Activated naive CD8-positive, alpha-beta T cell treated with anti-CD3 and anti-CD28 coated beads, Interleukin-2, amount 50 U/mL, for 24 hours (primary cell): Measurements from ENCODE around the gene KCTD19.

ENCODE experiments used
- ATAC-seq: fragments of 150-1000 bp; cut with Tn5 transposase; one replicate; pipeline ENCODE4 v1.10.0; 2021
- DNase-seq: peaks from one replicate; pipeline ENCODE4 v3.0.0; 2021
- H3K27ac Mint-ChIP-seq: one replicate; pipeline ENCODE4 v1.8.0; 2021; ENCODE audit warnings: mild to moderate bottlenecking, mixed read lengths
- H3K27me3 Mint-ChIP-seq: one replicate; pipeline ENCODE4 v1.8.0; 2021; ENCODE audit warnings: mixed read lengths
- H3K36me3 Mint-ChIP-seq: one replicate; pipeline ENCODE4 v1.8.0; 2021; ENCODE audit warnings: low read depth, mixed read lengths
- H3K4me1 Mint-ChIP-seq: one replicate; pipeline ENCODE4 v1.8.0; 2021; ENCODE audit warnings: mixed read lengths
- H3K4me3 Mint-ChIP-seq: one replicate; pipeline ENCODE4 v1.8.0; 2021; ENCODE audit warnings: mild to moderate bottlenecking, moderate library complexity, mixed read lengths
- H3K9me3 Mint-ChIP-seq: one replicate; pipeline ENCODE4 v1.8.0; 2021; ENCODE audit warnings: mixed read lengths

Gene KCTD19

GRCh38 chr16:67283039-67283825 lies 43.3 kb downstream of the KCTD19 start:
- Mint-ChIP-seq H3K27ac (no peak overlapping the region), H3K4me3 (no peak overlapping the region), H3K9me3 (no peaks in the 10 kb centered on the region), H3K4me1 (peaks cover 4% of the 10 kb centered on the region), H3K27me3 (no peaks in the 10 kb centered on the region), H3K36me3 (peaks cover 4% of the 10 kb centered on the region)
- ATAC-seq (no peak), DNase-seq (no peak)

GRCh38 chr16:67282447-67282805 lies 44.1 kb downstream of the KCTD19 start:
- peaks cover 9% of the 10 kb centered on the region for H3K4me1 Mint-ChIP-seq
- no peak overlapping the region for H3K4me3 Mint-ChIP-seq
- H3K36me3 Mint-ChIP-seq = peaks cover 5% of the 10 kb centered on the region
- ATAC-seq (no peak), DNase-seq (no peak)
- no peak overlapping the region for H3K27ac Mint-ChIP-seq
- H3K9me3 Mint-ChIP-seq = no peaks in the 10 kb centered on the region
- no peaks in the 10 kb centered on the region for H3K27me3 Mint-ChIP-seq

GRCh38 chr16:67281536-67282446 lies 44.8 kb downstream of the KCTD19 start:
- ATAC-seq (no peak), DNase-seq (no peak)
- H3K27ac Mint-ChIP-seq = no peak overlapping the region
- H3K27me3 Mint-ChIP-seq = no peaks in the 10 kb centered on the region
- no peak overlapping the region for H3K4me3 Mint-ChIP-seq
- peaks cover 15% of the 10 kb centered on the region for H3K4me1 Mint-ChIP-seq
- no peaks in the 10 kb centered on the region for H3K9me3 Mint-ChIP-seq
- peaks cover 9% of the 10 kb centered on the region for H3K36me3 Mint-ChIP-seq

- peaks cover 23% of the 10 kb centered on the region for H3K4me1 Mint-ChIP-seq
- H3K36me3 Mint-ChIP-seq = peaks cover 18% of the 10 kb centered on the region
- DNase-seq (no peak), ATAC-seq (no peak)
- H3K9me3 Mint-ChIP-seq = no peaks in the 10 kb centered on the region
- H3K27ac Mint-ChIP-seq = no peak overlapping the region
- H3K4me3 Mint-ChIP-seq = peak overlapping the region; percentile 56
- H3K27me3 Mint-ChIP-seq = no peaks in the 10 kb centered on the region
Observed at GRCh38 chr16:67280090-67281015, 46.2 kb downstream of the KCTD19 start.

- Mint-ChIP-seq H3K27me3 (no peaks in the 10 kb centered on the region), H3K36me3 (peaks cover 21% of the 10 kb centered on the region), H3K9me3 (no peaks in the 10 kb centered on the region), H3K27ac (peak within 1 kb of the TSS; percentile 90), H3K4me3 (peak within 1 kb of the TSS; percentile 86), H3K4me1 (peaks cover 24% of the 10 kb centered on the region)
- DNase-seq (peak; percentile 84), ATAC-seq (peak; percentile 91)
Observed at GRCh38 chr16:67279296-67280089, 47.0 kb downstream of the KCTD19 start, which contains the start of gene PLEKHG4. Gene PLEKHG4, plus strand, starts transcription at chr16:67279532. Its CDS starts 513 bp downstream, at chr16:67280045.

- Mint-ChIP-seq H3K4me3 (peak overlapping the region; percentile 86), H3K9me3 (no peaks in the 10 kb centered on the region), H3K27me3 (no peaks in the 10 kb centered on the region), H3K4me1 (peaks cover 24% of the 10 kb centered on the region), H3K27ac (peak overlapping the region; percentile 90), H3K36me3 (peaks cover 21% of the 10 kb centered on the region)
- ATAC-seq = peak; percentile 68
- peak; percentile 65 for DNase-seq
Observed at GRCh38 chr16:67278773-67279295, 47.7 kb downstream of the KCTD19 start.

DNA sequence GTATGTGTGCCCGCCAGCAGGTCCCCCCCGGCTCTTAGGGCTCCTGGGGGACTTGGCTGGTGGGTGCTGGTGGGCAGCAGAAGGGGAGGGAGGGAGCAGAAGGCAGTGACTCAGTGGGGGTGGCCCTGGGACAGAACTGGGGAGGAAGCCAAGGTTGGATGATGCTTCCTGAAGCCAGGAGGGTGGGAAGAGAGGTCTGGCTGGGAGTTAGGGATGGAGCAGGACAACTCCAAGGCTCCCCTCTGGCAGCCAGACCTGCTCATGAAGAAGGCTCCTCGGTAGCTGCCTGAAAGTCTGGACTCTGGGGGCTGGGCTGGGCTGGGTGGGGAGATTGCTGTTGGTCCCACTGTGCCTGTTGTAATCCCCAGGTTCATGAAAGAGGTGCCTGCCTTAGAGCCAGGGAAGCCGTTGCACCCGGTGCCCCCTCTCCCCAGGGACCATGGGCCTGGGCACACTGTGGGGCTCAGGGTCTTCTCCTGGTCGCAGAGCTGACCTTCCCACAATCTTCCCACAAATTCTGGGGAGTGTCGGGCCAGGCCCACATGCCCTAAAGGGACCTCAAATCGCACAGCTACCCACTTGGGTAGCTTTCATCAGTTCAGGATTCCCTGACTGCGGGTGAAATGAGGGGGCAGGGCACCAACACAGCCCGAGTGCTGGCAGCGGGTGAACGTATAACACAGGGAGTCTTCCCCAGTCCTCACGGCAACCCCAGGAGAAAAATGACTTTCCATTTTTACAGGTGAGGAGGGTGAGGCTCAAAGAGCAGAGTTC lies 48.4 kb downstream of the KCTD19 start:
- ATAC-seq (no peak), DNase-seq (peak; percentile 19)
- Mint-ChIP-seq H3K36me3 (peaks cover 19% of the 10 kb centered on the region), H3K27ac (peak overlapping the region; percentile 90), H3K27me3 (no peaks in the 10 kb centered on the region), H3K9me3 (no peaks in the 10 kb centered on the region), H3K4me1 (peaks cover 24% of the 10 kb centered on the region), H3K4me3 (peak overlapping the region; percentile 86)

- Mint-ChIP-seq H3K4me1 (peaks cover 24% of the 10 kb centered on the region), H3K4me3 (peak overlapping the region; percentile 86), H3K36me3 (peaks cover 17% of the 10 kb centered on the region), H3K27ac (peak overlapping the region; percentile 90), H3K27me3 (no peaks in the 10 kb centered on the region), H3K9me3 (no peaks in the 10 kb centered on the region)
- ATAC-seq (peak; percentile 35), DNase-seq (peak; percentile 52)
Observed at GRCh38 chr16:67277294-67277998, 49.1 kb downstream of the KCTD19 start.

- Mint-ChIP-seq H3K36me3 (peaks cover 17% of the 10 kb centered on the region), H3K4me3 (no peak overlapping the region), H3K9me3 (no peaks in the 10 kb centered on the region), H3K27me3 (no peaks in the 10 kb centered on the region), H3K27ac (no peak overlapping the region), H3K4me1 (peaks cover 24% of the 10 kb centered on the region)
- DNase-seq (no peak), ATAC-seq (no peak)
Observed at GRCh38 chr16:67275321-67275720, 51.2 kb downstream of the KCTD19 start.

DNA sequence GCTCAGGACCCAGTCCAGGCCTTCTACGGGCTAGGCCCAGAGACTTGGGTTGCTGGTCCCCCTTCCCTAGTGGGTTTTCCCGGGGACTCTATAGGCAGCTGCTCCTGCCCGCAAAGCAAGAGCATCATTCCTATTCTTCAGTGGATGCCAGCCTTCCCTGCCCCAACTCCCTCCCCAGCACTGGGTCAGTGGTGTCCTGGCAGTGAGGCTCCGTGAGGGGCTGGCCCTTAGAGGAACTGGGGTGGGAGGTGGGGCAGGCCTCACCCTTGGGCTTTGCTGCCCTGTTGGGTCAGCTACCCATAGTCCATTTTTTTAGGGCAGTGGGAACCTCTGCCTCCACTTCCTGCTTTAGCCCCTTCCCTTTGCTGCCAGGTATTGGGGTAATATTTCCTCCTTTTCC lies 55.1 kb downstream of the KCTD19 start:
- no peak for ATAC-seq
- Mint-ChIP-seq H3K27me3 (no peaks in the 10 kb centered on the region), H3K9me3 (no peaks in the 10 kb centered on the region), H3K4me1 (peaks cover 7% of the 10 kb centered on the region), H3K36me3 (peaks cover 9% of the 10 kb centered on the region), H3K27ac (no peak overlapping the region), H3K4me3 (no peak overlapping the region)
- DNase-seq = no peak

- H3K36me3 Mint-ChIP-seq = peaks cover 4% of the 10 kb centered on the region
- peaks cover 3% of the 10 kb centered on the region for H3K4me1 Mint-ChIP-seq
- no peaks in the 10 kb centered on the region for H3K9me3 Mint-ChIP-seq
- no peak for DNase-seq
- no peak for ATAC-seq
- no peak overlapping the region for H3K4me3 Mint-ChIP-seq
- no peaks in the 10 kb centered on the region for H3K27me3 Mint-ChIP-seq
- H3K27ac Mint-ChIP-seq = no peak overlapping the region
Observed at GRCh38 chr16:67270931-67271338, 55.6 kb downstream of the KCTD19 start.

DNA sequence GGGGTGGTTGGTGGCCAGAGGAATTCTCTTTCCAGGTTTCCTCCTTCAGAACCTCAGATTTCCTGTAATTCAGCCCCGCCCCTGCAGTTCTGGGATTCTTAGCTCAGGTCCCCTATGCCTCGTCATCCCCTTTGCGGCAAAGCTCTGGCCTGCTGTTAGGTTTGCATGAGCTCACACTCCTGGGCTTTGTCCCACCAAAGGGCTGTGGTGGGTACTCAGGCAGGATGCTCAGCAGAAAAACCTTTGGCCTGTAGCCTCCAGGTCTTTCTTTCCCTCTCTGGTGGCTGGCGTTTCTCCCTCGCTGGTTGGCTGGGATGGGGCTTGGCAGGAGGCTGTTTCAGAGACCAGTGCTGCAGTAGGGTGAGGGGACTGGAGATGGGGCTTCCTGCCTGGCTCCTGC lies 56.8 kb downstream of the KCTD19 start:
- Mint-ChIP-seq H3K4me1 (no peaks in the 10 kb centered on the region), H3K9me3 (no peaks in the 10 kb centered on the region), H3K36me3 (no peaks in the 10 kb centered on the region), H3K27me3 (no peaks in the 10 kb centered on the region), H3K27ac (no peak overlapping the region), H3K4me3 (no peak overlapping the region)
- ATAC-seq (no peak), DNase-seq (no peak)
